Measurements from ENCODE around the gene DOCK4. TPM values are rescaled to one million over a fixed set of nuclear protein-coding genes. Genes with fewer than 3 reads are reported as not detected.

DOCK4 gene
- total and polyA plus RNA-seq, 2 of the 8 experiments (the other 6 are each of a cell fraction or from before 2014, with no cell fraction given) = 5.1 to 23.6 TPM

DNA sequence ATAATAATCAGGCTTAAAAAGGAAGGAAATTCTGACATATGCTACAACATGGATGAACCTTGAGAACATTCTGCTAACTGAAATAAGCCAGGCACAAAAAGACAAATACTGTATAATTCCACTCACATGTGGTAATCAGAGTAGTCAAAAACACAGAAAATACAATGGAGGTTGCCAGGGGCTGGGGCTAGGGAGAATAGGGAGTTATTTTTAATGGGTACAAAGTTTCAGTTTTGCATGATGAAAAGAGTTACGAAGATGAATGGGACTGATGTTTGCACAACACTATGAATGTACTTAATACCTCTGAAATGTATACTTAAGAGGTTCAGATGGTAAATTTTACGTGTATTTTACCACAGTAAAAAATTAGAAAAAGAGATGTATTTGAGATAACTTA is 145.6 kb downstream of the DOCK4 start:
- no peak overlapping the region for H3K14ac ChIP-seq (ENCODE audit: insufficient read length)
- WGBS, 2 experiments (ENCODE audit: extremely low coverage in 1 of 2, insufficient coverage in 1 of 2, insufficient read length in 1 of 2, insufficient replicate concordance in 2 of 2, low coverage in 1 of 2, low lambda C conversion rate in 2 of 2, missing lambda C conversion rate in 1 of 2) = 92% methylated on average over 2 of the region's 2 CpGs; no CpG with 5 or more reads in 1 of the 2 experiments
- DNase-seq (ENCODE audit: low read depth in 1 of 2, low spot score in 2 of 2) (no peak), FAIRE-seq (no peak)
- no peak overlapping the region for H3K9ac ChIP-seq (replicated peaks in 1 of 4; ENCODE audit: extremely low read depth in 1 of 4, low read depth in 3 of 4, low read length in 3 of 4)
- no peak overlapping the region for H2AK5ac ChIP-seq (ENCODE audit: low read depth, low read length)
- no peaks in the 10 kb centered on the region for H3K36me3 ChIP-seq (ENCODE audit: control insufficient read depth in 2 of 4, insufficient read depth in 4 of 4, low read length in 3 of 4)
- H3K56ac ChIP-seq (replicated peaks; ENCODE audit: insufficient read length, low read depth, low read length) = no peak overlapping the region
- H3K23ac ChIP-seq (ENCODE audit: insufficient read length) = no peak overlapping the region
- no peak overlapping the region for H3K4ac ChIP-seq (replicated peaks; ENCODE audit: insufficient read length, low read depth, low read length)
- no peak overlapping the region for H3K4me2 ChIP-seq (ENCODE audit: insufficient read depth in 1 of 2, low read depth in 2 of 2, low read length in 2 of 2)
- H3K4me1 ChIP-seq (replicated peaks in 1 of 4; ENCODE audit: control insufficient read depth in 3 of 4, insufficient read depth in 4 of 4, low read length in 3 of 4) = peaks cover 0 to 4% (median 1%) of the 10 kb centered on the region in 4 experiments; a peak in 2 of 7 replicates
- H2BK120ac ChIP-seq (replicated peaks; ENCODE audit: low read depth, low read length) = no peak overlapping the region
- no peaks in the 10 kb centered on the region for H3K9me3 ChIP-seq (ENCODE audit: insufficient read depth in 2 of 2, low read depth in 1 of 2, low read length in 1 of 2)
- H2AFZ ChIP-seq (ENCODE audit: low read length) = no peak overlapping the region
- no peak overlapping the region for H2BK20ac ChIP-seq (ENCODE audit: low read length)
- no peaks in the 10 kb centered on the region for H3K23me2 ChIP-seq (ENCODE audit: low read depth, low read length)
- ChIA-PET POLR2A (ENCODE audit: partially characterized antibody) (no interaction called here), CTCF (ENCODE audit: partially characterized antibody) (no interaction called here)
- no peak overlapping the region for H3K27ac ChIP-seq (ENCODE audit: low read depth, low read length)
- no peak overlapping the region for H4K91ac ChIP-seq (replicated peaks; ENCODE audit: insufficient read length, low read length)
- peaks cover 0 to 9% of the 10 kb centered on the region in 2 experiments; a peak in 1 of 4 replicates for H3K79me2 ChIP-seq (ENCODE audit: control insufficient read depth in 1 of 2, insufficient read depth in 2 of 2, low read length in 2 of 2)
- no peak overlapping the region for H2BK15ac ChIP-seq (ENCODE audit: low read length)
- H2BK12ac ChIP-seq (ENCODE audit: low read depth, low read length) = no peak overlapping the region
- H3K27me3 ChIP-seq (replicated peaks in 1 of 4; ENCODE audit: control insufficient read depth in 3 of 4, extremely low read depth in 1 of 4, insufficient read depth in 3 of 4, low read length in 3 of 4) = no peaks in the 10 kb centered on the region
- H3K4me3 ChIP-seq (ENCODE audit: extremely low read depth in 1 of 4, insufficient read depth in 2 of 4, low read depth in 3 of 4, low read length in 4 of 4) = no peak overlapping the region
- peaks cover 0 to 1% of the 10 kb centered on the region in 2 experiments for H4K20me1 ChIP-seq (replicated peaks in 1 of 2; ENCODE audit: control insufficient read depth in 1 of 2, insufficient read depth in 2 of 2, low read length in 2 of 2)
- H2BK5ac ChIP-seq (ENCODE audit: low read depth, low read length) = no peak overlapping the region
- H4K8ac ChIP-seq (ENCODE audit: extremely low read depth, insufficient read depth, low read length) = no peak overlapping the region
- H4K5ac ChIP-seq (ENCODE audit: insufficient read length, low read depth, low read length) = no peak overlapping the region
- H3K79me1 ChIP-seq (ENCODE audit: low read depth, low read length) = no peaks in the 10 kb centered on the region
- H3K18ac ChIP-seq (ENCODE audit: extremely low read depth, low read length) = no peak overlapping the region
- no peak for TF ChIP-seq BACH1 (IDR thresholded peaks at IDR 0.05; ENCODE audit: low read length)

Data from H1 (cell line).